ENCODE measurements around the gene FABP2.
"Not testable (repeated sequence)": the region's sequence is repeated elsewhere in the genome, so short reads cannot be mapped to it uniquely, and the experiment has no call there.

GRCh38 chr4:119364203-119364602 lies 42.3 kb upstream of the FABP2 start:
- not testable (repeated sequence) for TF ChIP-seq CTCF, POLR2A, POLR2AphosphoS5 (IDR thresholded peaks at IDR 0.05)

Data from suprapubic skin (tissue), 4 donors.